ENCODE data around the gene NPAS3.

NPAS3 gene

DNA sequence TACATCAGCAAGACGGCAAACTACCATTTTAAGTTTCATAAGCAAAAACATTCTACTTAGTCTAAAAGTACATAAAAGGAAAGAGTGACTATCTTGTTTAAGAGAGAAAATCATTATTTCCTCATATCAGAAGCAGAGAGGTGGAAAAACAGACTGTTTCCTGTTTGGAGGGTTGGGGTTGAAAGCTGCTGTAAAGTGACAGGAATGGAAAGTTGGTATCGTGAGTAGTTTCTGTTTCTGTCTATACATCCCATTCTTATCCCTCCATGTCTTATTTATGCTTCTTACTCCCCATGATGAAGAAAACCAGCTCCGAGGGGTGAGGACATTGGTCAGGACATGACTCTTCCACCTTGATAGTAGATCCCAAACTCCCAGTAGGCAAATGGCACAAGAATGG lies 795.7 kb downstream of the NPAS3 start:
- no peak for DNase-seq (ENCODE audit: low read depth in 2 of 2, low spot score in 1 of 2)

GRCh38 chr14:33736299-33736825 lies 797.7 kb downstream of the NPAS3 start:
- DNase-seq (ENCODE audit: low read depth in 2 of 2, low spot score in 1 of 2) = no peak

GRCh38 chr14:33736979-33737378 lies 798.3 kb downstream of the NPAS3 start:
- no peak for DNase-seq (ENCODE audit: low read depth in 2 of 2, low spot score in 1 of 2)

- DNase-seq (ENCODE audit: low read depth in 2 of 2, low spot score in 1 of 2) = no peak
Observed at GRCh38 chr14:33737446-33737845, 798.8 kb downstream of the NPAS3 start.

GRCh38 chr14:33738029-33738428 lies 799.4 kb downstream of the NPAS3 start:
- no peak for DNase-seq (ENCODE audit: low read depth in 2 of 2, low spot score in 1 of 2)

- no peak for DNase-seq (ENCODE audit: low read depth in 2 of 2, low spot score in 1 of 2)
Observed at GRCh38 chr14:33738491-33738890, 799.8 kb downstream of the NPAS3 start.

DNA sequence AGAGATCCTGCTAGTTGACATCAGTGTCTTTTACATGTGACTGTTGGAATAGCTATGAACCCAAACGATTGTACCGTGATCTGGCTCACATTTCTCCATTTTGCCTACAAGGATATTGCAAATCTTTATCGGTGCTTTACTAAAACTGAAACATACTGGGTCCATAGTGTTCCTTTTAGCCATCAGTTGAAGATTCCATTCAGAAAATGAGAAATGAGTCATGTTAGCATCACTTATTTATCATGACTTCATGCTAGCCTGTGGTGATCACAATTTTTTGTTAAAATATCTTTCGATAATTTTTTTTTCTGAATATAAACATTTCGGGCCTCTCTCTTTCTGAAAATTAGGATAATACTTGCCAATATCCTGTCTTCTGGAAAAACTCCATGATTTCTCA lies 801.9 kb downstream of the NPAS3 start:
- no peak for DNase-seq (ENCODE audit: low read depth in 2 of 2, low spot score in 1 of 2)

DNA sequence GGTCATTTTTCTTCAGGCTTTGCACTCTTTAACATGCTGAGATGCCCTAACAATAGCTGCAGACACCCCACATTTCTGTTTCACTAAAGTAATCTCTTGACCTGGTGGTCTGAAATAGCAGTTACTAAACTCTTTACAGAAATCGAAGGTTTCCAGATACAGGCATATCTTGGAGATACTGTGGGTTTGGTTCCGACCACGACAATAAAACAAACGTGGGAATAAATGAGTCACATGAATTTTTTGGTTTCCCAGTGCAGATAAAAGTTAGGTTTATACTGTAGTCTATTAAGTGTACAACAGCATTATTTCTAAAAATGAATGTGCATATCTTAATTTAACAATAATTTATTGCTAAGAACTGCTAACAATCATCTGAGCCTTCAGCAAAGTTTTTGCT lies 803.5 kb downstream of the NPAS3 start:
- DNase-seq (ENCODE audit: low read depth in 2 of 2, low spot score in 1 of 2) = no peak

GRCh38 chr14:33745163-33745562 lies 806.5 kb downstream of the NPAS3 start:
- DNase-seq (ENCODE audit: low read depth in 2 of 2, low spot score in 1 of 2) = no peak

DNA sequence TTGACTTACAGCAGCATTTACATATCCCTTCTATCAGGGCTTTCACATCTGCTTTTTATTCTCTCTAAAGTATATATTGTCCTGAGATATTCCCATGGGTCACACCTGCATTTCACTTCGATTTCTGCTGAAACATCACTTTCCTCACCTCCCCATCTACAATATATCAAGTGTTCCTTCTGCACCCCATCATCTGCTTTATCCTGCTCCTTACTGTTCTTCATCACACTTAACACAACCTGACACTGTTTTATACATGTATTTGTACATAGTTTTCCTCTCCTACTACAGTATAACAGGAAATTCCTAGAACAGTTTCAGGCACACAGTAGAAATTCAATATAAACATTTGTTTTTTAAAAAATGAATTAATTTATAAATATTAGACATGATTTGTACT lies 809.1 kb downstream of the NPAS3 start:
- no peak for DNase-seq (ENCODE audit: low read depth in 2 of 2, low spot score in 1 of 2)

- no peak for DNase-seq (ENCODE audit: low read depth in 2 of 2, low spot score in 1 of 2)
Observed at GRCh38 chr14:33754261-33754660, 815.6 kb downstream of the NPAS3 start.

DNA sequence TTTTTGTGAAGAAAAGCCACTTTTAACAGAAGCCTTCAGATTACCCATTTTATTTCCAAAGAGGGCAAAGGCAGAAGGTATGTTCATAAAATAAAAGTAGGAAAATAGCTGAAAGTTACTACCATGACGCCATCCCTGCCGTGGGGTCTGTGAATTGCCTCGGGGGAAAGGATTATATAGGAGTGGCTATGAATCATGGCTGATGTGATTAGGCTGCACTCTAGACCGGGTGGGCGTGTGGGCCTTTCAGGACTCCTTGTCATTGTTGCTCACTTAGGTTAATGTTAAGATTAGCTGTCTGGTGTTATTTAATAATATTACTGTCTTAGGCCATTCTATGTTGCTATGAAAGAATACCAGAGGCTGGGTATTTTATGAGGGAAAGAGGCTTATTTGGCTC lies 816.7 kb downstream of the NPAS3 start:
- DNase-seq (ENCODE audit: low read depth in 2 of 2, low spot score in 1 of 2) = no peak

DNA sequence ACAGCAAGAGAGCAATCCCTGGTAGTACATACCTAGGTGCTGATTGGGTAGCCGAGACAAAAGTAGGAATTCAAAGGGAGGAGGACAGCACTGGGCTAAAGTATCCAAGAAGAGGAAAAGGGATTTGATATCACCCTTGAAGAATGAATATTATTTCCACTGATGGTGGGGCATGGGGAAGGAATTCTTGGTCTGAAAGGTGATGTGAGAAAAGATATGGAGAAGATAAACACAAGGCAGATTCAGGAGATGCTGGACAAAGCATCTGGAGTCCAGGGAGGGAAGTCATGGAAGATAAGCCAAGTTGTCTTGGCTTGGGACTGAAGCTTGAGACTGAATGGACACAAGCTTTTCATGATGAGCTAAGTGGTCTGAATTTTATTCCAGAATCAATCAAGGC lies 818.2 kb downstream of the NPAS3 start:
- DNase-seq (ENCODE audit: low read depth in 2 of 2, low spot score in 1 of 2) = no peak

- no peak for DNase-seq (ENCODE audit: low read depth in 2 of 2, low spot score in 1 of 2)
Observed at GRCh38 chr14:33758547-33758946, 819.9 kb downstream of the NPAS3 start.

DNA sequence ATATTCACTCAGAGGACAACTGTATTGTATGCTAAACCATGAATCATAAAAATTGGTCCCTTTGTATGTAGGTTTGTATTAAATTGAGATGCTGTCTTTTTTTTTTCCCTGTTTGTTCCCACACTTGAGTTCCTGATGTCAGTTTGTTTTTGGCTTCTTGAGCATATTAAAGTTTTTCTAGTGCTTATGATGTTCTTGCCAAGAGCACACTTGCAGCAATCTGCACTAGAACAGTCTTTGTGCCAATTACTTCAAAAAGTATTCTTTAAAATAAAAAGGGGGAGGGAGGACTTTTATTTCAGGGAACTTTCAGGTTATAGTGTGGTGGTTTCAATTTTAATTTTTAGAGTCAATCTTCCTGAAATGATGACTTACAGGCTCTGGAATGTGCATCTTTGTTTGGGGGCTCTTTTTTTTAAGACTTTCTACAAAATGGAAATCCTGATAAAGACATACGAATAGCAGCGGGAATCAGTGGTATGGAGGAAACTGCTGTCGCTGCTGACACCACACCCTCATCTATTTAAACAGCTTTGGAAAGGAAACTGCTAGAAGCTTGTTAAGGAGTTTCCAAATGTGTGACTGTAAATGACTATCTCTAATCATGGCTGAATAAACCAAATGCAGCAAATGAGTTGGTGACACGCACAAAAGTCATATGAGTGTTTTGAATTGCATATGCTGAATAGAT lies 823.6 kb downstream of the NPAS3 start:
- no peak for DNase-seq (ENCODE audit: low read depth in 2 of 2, low spot score in 1 of 2)

GRCh38 chr14:33764876-33765650 lies 826.4 kb downstream of the NPAS3 start:
- DNase-seq (ENCODE audit: low read depth in 2 of 2, low spot score in 1 of 2) = no peak

- no peak for DNase-seq (ENCODE audit: low read depth in 2 of 2, low spot score in 1 of 2)
Observed at GRCh38 chr14:33767586-33768457, 829.1 kb downstream of the NPAS3 start.

- DNase-seq (ENCODE audit: low read depth in 2 of 2, low spot score in 1 of 2) = no peak
Observed at GRCh38 chr14:33768458-33768830, 829.8 kb downstream of the NPAS3 start.

DNA sequence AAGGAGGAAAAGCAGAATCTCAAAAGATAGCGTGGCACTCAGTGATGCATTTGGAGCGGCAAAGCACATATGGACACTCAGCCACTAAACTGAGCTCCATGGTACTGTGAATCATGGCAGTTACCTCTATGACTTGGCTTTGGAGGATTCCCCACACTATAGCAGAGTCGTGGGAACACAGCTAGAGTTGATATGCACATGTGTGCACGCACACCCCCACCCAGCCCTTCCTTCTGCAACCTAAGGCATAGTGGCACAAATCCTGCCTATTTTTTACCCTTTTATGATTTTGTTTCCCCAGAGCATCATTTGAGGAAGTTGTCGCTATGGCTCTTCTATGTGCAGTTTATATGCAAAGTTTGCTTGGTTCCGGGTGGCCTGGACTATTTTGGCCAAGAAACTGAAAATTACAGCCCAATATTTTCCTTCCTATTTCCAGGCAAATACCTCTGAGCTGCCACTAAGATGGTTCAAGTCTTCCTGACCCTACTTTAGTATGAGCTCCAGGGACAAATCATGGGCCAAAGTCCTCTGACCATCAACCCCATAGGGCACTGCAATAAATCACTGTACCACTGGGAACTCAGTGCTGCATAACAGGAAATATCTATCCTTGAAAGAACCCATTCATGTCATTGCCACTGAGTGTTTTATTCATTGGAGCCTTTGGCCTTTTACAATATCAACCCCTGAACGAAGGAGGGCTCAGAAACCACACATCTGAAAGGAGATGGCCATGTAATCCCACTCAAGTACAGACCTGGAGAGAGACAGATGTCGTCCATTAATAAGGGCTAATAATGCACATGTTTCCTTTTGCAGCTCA lies 834.7 kb downstream of the NPAS3 start:
- DNase-seq (ENCODE audit: low read depth in 2 of 2, low spot score in 1 of 2) = no peak

- DNase-seq (ENCODE audit: low read depth in 2 of 2, low spot score in 1 of 2) = no peak
Observed at GRCh38 chr14:33774161-33774560, 835.5 kb downstream of the NPAS3 start.
